ENCODE data around the gene SGPP1. TPM values are rescaled to one million over a fixed set of nuclear protein-coding genes. Genes with fewer than 3 reads are reported as not detected.
A peak's percentile ranks its signal among the peaks of the same experiment; 100 is the strongest.

The SGPP1 gene
- polyA plus RNA-seq, 3 donors = 3.3 to 13.3 (median 7.6) TPM

- H3K36me3 ChIP-seq (replicated peaks in 1 of 2; ENCODE audit: control insufficient read depth in 1 of 2, insufficient read depth in 2 of 2, low read length in 2 of 2) = no peaks in the 10 kb centered on the region
- intact Hi-C loops (cut with micrococcal nuclease) = loop anchor here in 1 of 2 donors (10.0 kb wide), 1 partner anchor 70 kb away; the partner anchor contains the start of gene SGPP1
- H4K20me1 ChIP-seq (ENCODE audit: insufficient read depth, low read length) = no peaks in the 10 kb centered on the region
- H3K4me2 ChIP-seq (replicated peaks; ENCODE audit: extremely low read depth, low read length, poor library complexity, severe bottlenecking) = no peak overlapping the region
- Mint-ChIP-seq H3K9me3 (peaks cover 0 to 2% (median 0%) of the 10 kb centered on the region in 7 donors), H3K4me1 (peaks cover 20% of the 10 kb centered on the region), H3K4me3 (no peak overlapping the region), H3K36me3 (peaks cover 1 to 3% of the 10 kb centered on the region in 2 donors), H3K27me3 (ENCODE audit: low read depth in 3 of 3) (peaks cover 0 to 1% (median 0%) of the 10 kb centered on the region in 3 donors), H3K27ac (no peak overlapping the region)
- no peak overlapping the region for H3K4me3 ChIP-seq (replicated peaks in 1 of 3; ENCODE audit: low read depth in 2 of 3, low read length in 3 of 3)
- no peak overlapping the region for H3K27ac ChIP-seq (ENCODE audit: low read depth in 1 of 2, low read length in 2 of 2)
- H3K27me3 ChIP-seq (ENCODE audit: control insufficient read depth in 2 of 2, insufficient read depth in 2 of 2, low read length in 2 of 2) = no peaks in the 10 kb centered on the region
- DNase-seq = no peak
- no peaks in the 10 kb centered on the region for H3K9me3 ChIP-seq (replicated peaks in 1 of 2; ENCODE audit: control insufficient read depth in 1 of 2, insufficient read depth in 1 of 2, low read length in 2 of 2)
- whole genome bisulfite sequencing (ENCODE audit: insufficient coverage) = no CpG with 5 or more reads among the region's 2 CpGs
- no peak for TF ChIP-seq CTCF (IDR thresholded peaks at IDR 0.05)
- no peak overlapping the region for H3K9ac ChIP-seq (ENCODE audit: insufficient read depth, low read length, poor library complexity, severe bottlenecking)
- H3K79me2 ChIP-seq (ENCODE audit: insufficient read depth, low read length) = no peaks in the 10 kb centered on the region
- no peak overlapping the region for H2AFZ ChIP-seq (ENCODE audit: insufficient read depth, low read depth, low read length, poor library complexity, severe bottlenecking)
- H3K4me1 ChIP-seq (ENCODE audit: control insufficient read depth in 1 of 2, insufficient read depth in 2 of 2, low read length in 2 of 2) = peaks cover 17 to 19% of the 10 kb centered on the region in 2 donors
These were observed 72.9 kb downstream of the SGPP1 start for GRCh38 chr14:63654936-63655335.

GRCh38 chr14:63654346-63654745 lies 73.5 kb downstream of the SGPP1 start:
- no peak overlapping the region for H3K4me3 Mint-ChIP-seq

More at GRCh38 chr14:63654346-63654745, 73.5 kb downstream of the SGPP1 start:
- H3K9ac ChIP-seq (ENCODE audit: insufficient read depth, low read length, poor library complexity, severe bottlenecking) = no peak overlapping the region
- H3K79me2 ChIP-seq (ENCODE audit: insufficient read depth, low read length) = no peaks in the 10 kb centered on the region
- H3K36me3 ChIP-seq (replicated peaks in 1 of 2; ENCODE audit: control insufficient read depth in 1 of 2, insufficient read depth in 2 of 2, low read length in 2 of 2) = no peaks in the 10 kb centered on the region
- TF ChIP-seq CTCF (IDR thresholded peaks at IDR 0.05) = no peak
- WGBS (ENCODE audit: insufficient coverage) = no CpG with 5 or more reads among the region's 2 CpGs
- peaks cover 17 to 19% of the 10 kb centered on the region in 2 donors for H3K4me1 ChIP-seq (ENCODE audit: control insufficient read depth in 1 of 2, insufficient read depth in 2 of 2, low read length in 2 of 2)
- Mint-ChIP-seq H3K36me3 (peaks cover under 1 to 1% of the 10 kb centered on the region in 2 donors), H3K9me3 (peaks cover 0 to 2% (median 0%) of the 10 kb centered on the region in 7 donors), H3K4me1 (peaks cover 18% of the 10 kb centered on the region), H3K27me3 (ENCODE audit: low read depth in 3 of 3) (peaks cover 0 to 1% (median 0%) of the 10 kb centered on the region in 3 donors), H3K27ac (peak overlapping the region in 1 of 7 donors; percentile 35)
- no peaks in the 10 kb centered on the region for H3K9me3 ChIP-seq (replicated peaks in 1 of 2; ENCODE audit: control insufficient read depth in 1 of 2, insufficient read depth in 1 of 2, low read length in 2 of 2)
- H3K27ac ChIP-seq (ENCODE audit: low read depth in 1 of 2, low read length in 2 of 2) = no peak overlapping the region
- H2AFZ ChIP-seq (ENCODE audit: insufficient read depth, low read depth, low read length, poor library complexity, severe bottlenecking) = no peak overlapping the region
- no peaks in the 10 kb centered on the region for H3K27me3 ChIP-seq (ENCODE audit: control insufficient read depth in 2 of 2, insufficient read depth in 2 of 2, low read length in 2 of 2)
- H3K4me2 ChIP-seq (replicated peaks; ENCODE audit: extremely low read depth, low read length, poor library complexity, severe bottlenecking) = no peak overlapping the region
- no peak overlapping the region for H3K4me3 ChIP-seq (replicated peaks in 1 of 3; ENCODE audit: low read depth in 2 of 3, low read length in 3 of 3)
- DNase-seq = no peak
- intact Hi-C loops (cut with micrococcal nuclease) = loop anchor here in 1 of 2 donors (10.0 kb wide), 1 partner anchor 70 kb away; the partner anchor contains the start of gene SGPP1
- no peaks in the 10 kb centered on the region for H4K20me1 ChIP-seq (ENCODE audit: insufficient read depth, low read length)

Measured in CD14-positive monocyte (primary cell).